Measurements from ENCODE around the gene CCDC172.

GRCh38 chr10:116421815-116422214 lies 97.6 kb downstream of the CCDC172 start:
- TF ChIP-seq CTCF (IDR thresholded peaks at IDR 0.05) (no peak), ZFX (IDR thresholded peaks at IDR 0.05; ENCODE audit: borderline replicate concordance) (no peak)
